HFF-Myc (cell line): Measurements from ENCODE around the gene CLDN5.
"Not testable (repeated sequence)": the region's sequence is repeated elsewhere in the genome, so short reads cannot be mapped to it uniquely, and the experiment has no call there.

ENCODE experiments used
- DNase-seq: peaks from one replicate; pipeline ENCODE4 v3.0.0-alpha.2; 2011; ENCODE audit warnings: low read depth; ENCODE audit errors: extremely low read depth
- H3K4me3 ChIP-seq: replicated peaks from 2 replicates; pipeline ENCODE4 v1.5.1; 2011; ENCODE audit warnings: low read depth, mild to moderate bottlenecking, control low read depth, low read length
- TF ChIP-seq, protein P1 (sequence below): IDR thresholded peaks from 2 replicates; pipeline ENCODE4 v1.5.1; 2012; ENCODE audit warnings: mild to moderate bottlenecking, low read depth, low read length, control low read depth; ENCODE audit errors: missing control alignments

The CLDN5 gene

DNA sequence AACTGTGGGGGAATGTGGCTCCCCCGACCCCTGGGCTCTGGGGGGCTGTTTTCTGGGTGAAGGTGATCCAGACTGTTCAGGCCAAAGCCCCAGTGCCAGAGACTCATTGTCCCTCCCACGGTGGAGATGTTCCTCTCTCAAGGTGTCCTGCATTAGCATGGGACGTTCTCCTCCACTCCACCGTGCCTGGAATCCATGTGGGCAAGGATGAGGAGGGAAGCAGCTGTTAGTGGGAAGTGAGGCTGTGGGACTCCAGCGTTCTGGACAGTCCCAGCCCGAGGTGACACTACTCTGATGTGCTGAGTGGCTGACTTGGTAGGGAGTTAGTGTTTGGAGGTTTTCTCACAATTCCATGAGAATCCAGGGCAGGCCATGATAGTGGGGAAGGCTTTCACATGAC lies 31.4 kb upstream of the CLDN5 start:
- TF ChIP-seq, protein P1, sequence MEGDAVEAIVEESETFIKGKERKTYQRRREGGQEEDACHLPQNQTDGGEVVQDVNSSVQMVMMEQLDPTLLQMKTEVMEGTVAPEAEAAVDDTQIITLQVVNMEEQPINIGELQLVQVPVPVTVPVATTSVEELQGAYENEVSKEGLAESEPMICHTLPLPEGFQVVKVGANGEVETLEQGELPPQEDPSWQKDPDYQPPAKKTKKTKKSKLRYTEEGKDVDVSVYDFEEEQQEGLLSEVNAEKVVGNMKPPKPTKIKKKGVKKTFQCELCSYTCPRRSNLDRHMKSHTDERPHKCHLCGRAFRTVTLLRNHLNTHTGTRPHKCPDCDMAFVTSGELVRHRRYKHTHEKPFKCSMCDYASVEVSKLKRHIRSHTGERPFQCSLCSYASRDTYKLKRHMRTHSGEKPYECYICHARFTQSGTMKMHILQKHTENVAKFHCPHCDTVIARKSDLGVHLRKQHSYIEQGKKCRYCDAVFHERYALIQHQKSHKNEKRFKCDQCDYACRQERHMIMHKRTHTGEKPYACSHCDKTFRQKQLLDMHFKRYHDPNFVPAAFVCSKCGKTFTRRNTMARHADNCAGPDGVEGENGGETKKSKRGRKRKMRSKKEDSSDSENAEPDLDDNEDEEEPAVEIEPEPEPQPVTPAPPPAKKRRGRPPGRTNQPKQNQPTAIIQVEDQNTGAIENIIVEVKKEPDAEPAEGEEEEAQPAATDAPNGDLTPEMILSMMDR: no peak
- DNase-seq: no peak
- H3K4me3 ChIP-seq: no peak overlapping the region

DNA sequence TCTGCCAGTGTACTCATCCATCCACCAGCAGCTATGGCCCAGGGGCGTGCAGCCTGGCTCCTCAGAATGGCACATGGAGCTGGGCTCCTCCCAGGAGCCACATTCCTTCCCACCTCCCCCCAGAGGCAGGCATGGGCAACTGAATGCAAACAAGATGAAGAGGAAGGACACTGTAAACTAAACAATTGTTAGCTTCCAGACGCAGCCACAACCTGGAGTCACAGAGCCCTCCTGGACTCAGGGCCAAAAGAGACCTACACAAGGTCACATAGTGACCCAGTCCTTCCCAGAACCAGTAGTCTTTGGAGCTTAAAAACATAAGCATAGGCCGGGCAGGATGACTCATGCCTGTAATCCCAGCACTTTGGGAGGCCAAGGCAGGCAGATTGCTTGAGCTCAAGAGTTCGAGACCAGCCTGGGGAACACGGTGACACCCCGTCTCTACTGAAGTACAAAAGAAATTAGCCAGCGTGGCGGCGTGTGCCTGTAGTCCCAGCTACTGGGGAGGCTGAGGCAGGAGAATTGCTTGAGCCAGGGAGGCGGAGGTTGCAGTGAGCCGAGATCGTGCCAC lies 30.7 kb upstream of the CLDN5 start:
- TF ChIP-seq, protein P1: peak; percentile 14
- DNase-seq: no peak
- H3K4me3 ChIP-seq: no peak overlapping the region

DNA sequence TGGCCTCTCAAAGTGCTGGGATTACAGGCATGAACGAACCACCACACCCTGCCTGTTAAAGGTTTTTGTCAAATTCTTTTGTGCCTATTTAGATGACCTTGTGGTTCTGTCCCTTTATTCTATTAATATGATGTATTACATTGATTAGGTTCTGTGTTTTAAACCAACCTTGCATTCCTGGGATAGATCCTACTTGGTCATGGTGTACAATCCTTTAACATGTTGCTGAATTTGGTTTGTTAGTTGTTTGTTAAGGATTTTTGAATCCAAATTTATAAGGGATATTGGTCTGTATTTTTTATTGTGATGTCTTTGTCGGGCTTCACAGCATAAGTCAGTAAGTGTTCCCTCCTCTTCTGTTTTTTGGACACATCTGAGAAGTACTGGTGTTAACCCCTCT lies 29.0 kb upstream of the CLDN5 start:
- no peak overlapping the region for H3K4me3 ChIP-seq
- DNase-seq: no peak
- TF ChIP-seq, protein P1: no peak

DNA sequence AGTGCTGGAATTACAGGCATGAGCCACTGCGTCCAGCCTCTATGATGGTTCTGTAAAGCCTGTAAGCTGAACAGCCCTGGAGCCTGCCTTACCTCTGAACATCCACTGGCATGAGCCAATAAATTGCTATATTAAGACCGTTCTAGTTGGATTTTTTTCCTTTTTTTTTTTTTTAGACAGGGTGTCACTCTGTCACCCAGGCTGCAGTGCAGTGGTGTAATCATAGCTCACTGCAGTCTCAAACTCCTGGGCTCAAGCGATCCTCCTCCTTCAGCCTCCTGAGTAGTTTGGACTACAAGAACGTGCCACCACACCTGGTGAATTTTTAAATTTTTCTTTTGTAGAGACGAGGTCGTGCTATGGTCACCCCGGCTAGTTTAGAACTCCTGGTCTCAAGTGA lies 26.2 kb upstream of the CLDN5 start:
- TF ChIP-seq, protein P1: no peak
- H3K4me3 ChIP-seq: no peak overlapping the region
- no peak for DNase-seq

DNA sequence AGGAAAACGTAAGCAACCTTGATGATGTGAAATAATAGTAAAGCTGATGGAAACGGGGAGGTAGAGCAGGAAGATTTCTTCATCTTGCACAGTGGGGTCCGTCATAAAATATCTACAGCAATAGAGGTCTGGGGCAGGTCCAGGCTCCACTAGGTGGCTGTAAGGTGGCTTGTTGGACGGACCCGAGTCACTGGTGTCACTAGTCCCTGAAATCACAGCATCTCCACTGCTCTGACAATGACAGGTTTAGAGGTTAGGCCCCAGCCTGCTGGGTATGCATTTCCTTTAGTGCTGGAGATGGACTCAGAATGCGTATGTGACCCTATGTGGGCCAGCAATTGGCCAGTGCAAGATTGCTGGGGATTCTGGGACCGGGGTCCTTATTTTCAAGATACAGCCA lies 25.2 kb upstream of the CLDN5 start:
- H3K4me3 ChIP-seq: no peak overlapping the region
- DNase-seq: no peak
- TF ChIP-seq, protein P1: no peak

DNA sequence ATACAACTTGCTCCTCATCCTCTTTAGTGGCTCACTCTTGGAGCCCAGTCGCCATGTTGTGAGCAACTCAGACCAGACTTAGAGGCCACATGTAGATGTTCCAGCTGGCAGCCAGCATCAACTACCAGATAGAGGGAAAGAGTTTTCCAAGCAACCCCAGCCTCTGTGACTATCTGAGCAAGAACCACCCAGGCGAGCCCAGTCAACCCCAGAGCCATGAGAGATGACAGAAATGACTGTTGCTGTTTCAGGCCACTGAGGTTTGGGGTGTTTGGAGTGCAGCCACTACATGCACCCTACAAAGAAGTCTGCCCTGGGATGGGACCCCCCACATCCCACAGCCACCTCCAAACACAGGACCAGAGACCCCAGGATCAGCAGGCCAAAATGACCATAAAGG lies 24.8 kb upstream of the CLDN5 start:
- no peak overlapping the region for H3K4me3 ChIP-seq
- DNase-seq: no peak

DNA sequence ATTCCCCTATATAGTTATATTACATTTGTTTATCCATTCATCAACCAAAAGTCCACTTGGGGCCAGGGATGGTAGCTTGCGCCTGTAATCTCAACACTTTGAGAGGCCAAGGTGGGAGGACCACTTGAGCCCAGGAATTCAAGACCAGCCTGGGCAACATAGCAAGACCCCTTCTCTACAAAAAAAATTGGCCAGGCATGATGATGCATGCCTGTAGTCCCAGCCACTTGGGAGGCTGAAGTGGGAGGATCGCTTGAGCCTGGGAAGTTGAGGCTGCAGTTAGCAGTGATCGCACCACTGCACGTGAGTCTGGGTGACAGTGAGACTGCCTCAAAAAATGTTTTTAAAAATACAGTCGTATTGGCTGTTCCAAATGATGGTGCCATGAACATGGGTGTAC lies 24.2 kb upstream of the CLDN5 start:
- not testable (repeated sequence) for H3K4me3 ChIP-seq, DNase-seq

More for the DNA sequence above, 24.8 kb upstream of the CLDN5 start:
- TF ChIP-seq, protein P1: no peak
